IMR-90 (cell line): ENCODE data around the gene CNTRL.
"Not testable (repeated sequence)": the region's sequence is repeated elsewhere in the genome, so short reads cannot be mapped to it uniquely, and the experiment has no call there.

Experiments used
- BHLHE40 ChIP-seq: fragments of 150-350 bp; IDR thresholded peaks from 2 replicates; pipeline ENCODE4 v1.6.1; 2016; ENCODE audit warnings: mild to moderate bottlenecking, low read depth, low read length
- CHD1 ChIP-seq: IDR thresholded peaks from 2 replicates; pipeline ENCODE4 v1.6.1; 2012; ENCODE audit warnings: low read depth, low read length, improper control_type of control experiment
- FOS ChIP-seq: fragments of 150-350 bp; IDR thresholded peaks from 2 replicates; pipeline ENCODE4 v1.6.1; 2016; ENCODE audit warnings: low read depth, low read length
- POLR2A ChIP-seq: IDR thresholded peaks from 2 replicates; pipeline ENCODE4 v1.6.1; 2012; ENCODE audit warnings: mild to moderate bottlenecking, low read depth, low read length
- RCOR1 ChIP-seq: IDR thresholded peaks from 2 replicates; pipeline ENCODE4 v1.6.1; 2012; ENCODE audit warnings: mild to moderate bottlenecking, low read length, improper control_type of control experiment; ENCODE audit not compliant: insufficient replicate concordance
- SMC3 ChIP-seq: fragments of 150-350 bp; IDR thresholded peaks from 2 replicates; pipeline ENCODE4 v1.6.1; 2016; ENCODE audit warnings: low read depth, mild to moderate bottlenecking, antibody characterized with exemption, low read length, moderate library complexity
- TF ChIP-seq, protein P1 (sequence below): fragments of 150-350 bp; IDR thresholded peaks from 2 replicates; pipeline ENCODE4 v1.6.1; 2017; ENCODE audit warnings: mild to moderate bottlenecking, antibody characterized with exemption, low read length, low read depth
- TF ChIP-seq, protein P2 (sequence below): conservative IDR thresholded peaks from 2 replicates; pipeline ENCODE4 v1.5.1; 2012; ENCODE audit warnings: mild to moderate bottlenecking, low read depth, low read length, improper control_type of control experiment

DNA sequence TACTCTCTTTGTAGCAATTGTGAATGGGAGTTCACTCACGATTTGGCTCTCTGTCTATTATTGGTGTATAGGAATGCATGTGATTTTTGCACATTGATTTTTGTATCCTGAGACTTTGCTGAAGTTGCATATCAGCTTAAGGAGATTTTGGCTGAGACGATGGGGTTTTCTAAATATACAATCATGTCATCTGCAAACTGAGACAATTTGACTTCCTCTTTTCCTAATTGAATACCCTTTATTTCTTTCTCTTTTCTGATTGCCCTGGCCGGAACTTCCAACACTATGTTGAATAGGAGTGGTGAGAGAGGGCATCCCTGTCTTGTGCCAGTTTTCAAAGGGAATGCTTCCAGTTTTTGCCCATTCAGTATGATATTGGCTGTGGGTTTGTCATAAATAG lies 54.6 kb downstream of the CNTRL start:
- TF ChIP-seq, protein P1, sequence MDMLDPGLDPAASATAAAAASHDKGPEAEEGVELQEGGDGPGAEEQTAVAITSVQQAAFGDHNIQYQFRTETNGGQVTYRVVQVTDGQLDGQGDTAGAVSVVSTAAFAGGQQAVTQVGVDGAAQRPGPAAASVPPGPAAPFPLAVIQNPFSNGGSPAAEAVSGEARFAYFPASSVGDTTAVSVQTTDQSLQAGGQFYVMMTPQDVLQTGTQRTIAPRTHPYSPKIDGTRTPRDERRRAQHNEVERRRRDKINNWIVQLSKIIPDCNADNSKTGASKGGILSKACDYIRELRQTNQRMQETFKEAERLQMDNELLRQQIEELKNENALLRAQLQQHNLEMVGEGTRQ = not testable (repeated sequence)
- not testable (repeated sequence) for TF ChIP-seq POLR2A, FOS, CHD1, RCOR1, SMC3, BHLHE40
- TF ChIP-seq, protein P2, sequence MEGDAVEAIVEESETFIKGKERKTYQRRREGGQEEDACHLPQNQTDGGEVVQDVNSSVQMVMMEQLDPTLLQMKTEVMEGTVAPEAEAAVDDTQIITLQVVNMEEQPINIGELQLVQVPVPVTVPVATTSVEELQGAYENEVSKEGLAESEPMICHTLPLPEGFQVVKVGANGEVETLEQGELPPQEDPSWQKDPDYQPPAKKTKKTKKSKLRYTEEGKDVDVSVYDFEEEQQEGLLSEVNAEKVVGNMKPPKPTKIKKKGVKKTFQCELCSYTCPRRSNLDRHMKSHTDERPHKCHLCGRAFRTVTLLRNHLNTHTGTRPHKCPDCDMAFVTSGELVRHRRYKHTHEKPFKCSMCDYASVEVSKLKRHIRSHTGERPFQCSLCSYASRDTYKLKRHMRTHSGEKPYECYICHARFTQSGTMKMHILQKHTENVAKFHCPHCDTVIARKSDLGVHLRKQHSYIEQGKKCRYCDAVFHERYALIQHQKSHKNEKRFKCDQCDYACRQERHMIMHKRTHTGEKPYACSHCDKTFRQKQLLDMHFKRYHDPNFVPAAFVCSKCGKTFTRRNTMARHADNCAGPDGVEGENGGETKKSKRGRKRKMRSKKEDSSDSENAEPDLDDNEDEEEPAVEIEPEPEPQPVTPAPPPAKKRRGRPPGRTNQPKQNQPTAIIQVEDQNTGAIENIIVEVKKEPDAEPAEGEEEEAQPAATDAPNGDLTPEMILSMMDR = not testable (repeated sequence)
